Left hindlimb (tissue), 1 donor: Measurements from ENCODE around the gene STARD7.
"Not testable (repeated sequence)": the region's sequence is repeated elsewhere in the genome, so short reads cannot be mapped to it uniquely, and the experiment has no call there.

ENCODE experiments used
- DNase-seq: peaks from one replicate; pipeline ENCODE4 v3.0.0-alpha.2; 2018

The STARD7 gene

GRCh38 chr2:96233436-96233835, 24.8 kb upstream of the STARD7 start:
- no peak for DNase-seq

- DNase-seq, result no peak
These were observed 22.7 kb upstream of the STARD7 start for GRCh38 chr2:96231316-96231715.

- no peak for DNase-seq
These were observed 16.4 kb upstream of the STARD7 start for GRCh38 chr2:96225016-96225533.

GRCh38 chr2:96221106-96221505, 12.5 kb upstream of the STARD7 start:
- DNase-seq, result not testable (repeated sequence)

GRCh38 chr2:96219959-96220358, 11.3 kb upstream of the STARD7 start:
- not testable (repeated sequence) for DNase-seq

GRCh38 chr2:96218508-96219131, 10.0 kb upstream of the STARD7 start:
- no peak for DNase-seq

- no peak for DNase-seq
These were observed 5.9 kb upstream of the STARD7 start for GRCh38 chr2:96214554-96214953.

GRCh38 chr2:96213379-96213778, 4.8 kb upstream of the STARD7 start:
- no peak for DNase-seq

GRCh38 chr2:96212339-96212738, 3.7 kb upstream of the STARD7 start:
- no peak for DNase-seq

GRCh38 chr2:96209729-96210085, 1.1 kb upstream of the STARD7 start:
- DNase-seq, result no peak

- no peak for DNase-seq
These were observed 543 bp upstream of the STARD7 start for GRCh38 chr2:96209011-96209728.

GRCh38 chr2:96207774-96208142, 869 bp downstream of the STARD7 start:
- no peak for DNase-seq

GRCh38 chr2:96207073-96207773, 1.4 kb downstream of the STARD7 start:
- no peak for DNase-seq

- no peak for DNase-seq
These were observed 2.7 kb downstream of the STARD7 start for GRCh38 chr2:96205888-96206287.

GRCh38 chr2:96204836-96205624, 3.6 kb downstream of the STARD7 start:
- no peak for DNase-seq

GRCh38 chr2:96203130-96204028, 5.2 kb downstream of the STARD7 start:
- no peak for DNase-seq

- DNase-seq, result no peak
These were observed 6.3 kb downstream of the STARD7 start for GRCh38 chr2:96202152-96202854.

GRCh38 chr2:96201338-96201737, 7.3 kb downstream of the STARD7 start:
- no peak for DNase-seq

GRCh38 chr2:96198921-96199320, 9.7 kb downstream of the STARD7 start:
- no peak for DNase-seq

GRCh38 chr2:96197546-96198255, 10.9 kb downstream of the STARD7 start:
- no peak for DNase-seq
